Neural progenitor cell (in vitro differentiated cells): Measurements from ENCODE around the gene TCEANC2. TPM values are rescaled to one million over a fixed set of nuclear protein-coding genes. Genes with fewer than 3 reads are reported as not detected.
A peak's percentile ranks its signal among the peaks of the same experiment; 100 is the strongest.
"Not testable (repeated sequence)": the region's sequence is repeated elsewhere in the genome, so short reads cannot be mapped to it uniquely, and the experiment has no call there.

Experiments used
- DNase-seq: peaks from one replicate; pipeline ENCODE4 v3.0.0-alpha.2; 2016; ENCODE audit warnings: low spot score
- H2AFZ ChIP-seq: fragments of 200-600 bp; sonication (generic); replicated peaks from 2 replicates; pipeline ENCODE4 v1.6.1; 2016; ENCODE audit warnings: antibody characterized with exemption
- H3F3A ChIP-seq: fragments of 200-600 bp; sonication (generic); 2 replicates; pipeline ENCODE4 v1.6.1; 2016; ENCODE audit warnings: antibody characterized with exemption, low read depth
- H3K27ac ChIP-seq: fragments of 200-600 bp; sonication (generic); 2 replicates; pipeline ENCODE4 v1.5.1; 2016; ENCODE audit warnings: mild to moderate bottlenecking
- H3K27me3 ChIP-seq: fragments of 200-600 bp; sonication (generic); 2 replicates; pipeline ENCODE4 v1.6.1; 2016; ENCODE audit warnings: mild to moderate bottlenecking, moderate library complexity
- H3K36me3 ChIP-seq: fragments of 200-600 bp; sonication (generic); 2 replicates; pipeline ENCODE4 v1.5.1; 2016
- H3K4me1 ChIP-seq: fragments of 200-600 bp; sonication (generic); 2 replicates; pipeline ENCODE4 v1.6.1; 2016; ENCODE audit warnings: mixed run types
- H3K4me2 ChIP-seq: fragments of 200-600 bp; sonication (generic); 2 replicates; pipeline ENCODE4 v1.6.1; 2016
- H3K4me3 ChIP-seq: fragments of 200-600 bp; sonication (generic); 2 replicates; pipeline ENCODE4 v1.5.1; 2016
- H3K79me2 ChIP-seq: fragments of 200-600 bp; sonication (generic); 2 replicates; pipeline ENCODE4 v1.6.1; 2016; ENCODE audit warnings: low read depth
- H3K9ac ChIP-seq: fragments of 200-600 bp; sonication (generic); 2 replicates; pipeline ENCODE4 v1.6.1; 2016
- H3K9me3 ChIP-seq: fragments of 200-600 bp; sonication (generic); 2 replicates; pipeline ENCODE4 v1.5.1; 2016; ENCODE audit warnings: low read depth
- H4K20me1 ChIP-seq: fragments of 200-600 bp; sonication (generic); 2 replicates; pipeline ENCODE4 v1.6.1; 2016; ENCODE audit warnings: low read depth
- H3K27ac Mint-ChIP-seq: 3 replicates; pipeline ENCODE4 v1.8.0; 2021; ENCODE audit warnings: mixed read lengths
- H3K27me3 Mint-ChIP-seq: 2 replicates; pipeline ENCODE4 v1.8.0; 2022; ENCODE audit warnings: low read depth, mild to moderate bottlenecking, inconsistent platforms, moderate library complexity, mixed read lengths; ENCODE audit not compliant: insufficient read depth
- H3K36me3 Mint-ChIP-seq: 3 replicates; pipeline ENCODE4 v1.8.0; 2021; ENCODE audit warnings: mixed read lengths
- H3K4me1 Mint-ChIP-seq: 3 replicates; pipeline ENCODE4 v1.8.0; 2021; ENCODE audit warnings: mixed read lengths
- H3K4me3 Mint-ChIP-seq: 3 replicates; pipeline ENCODE4 v1.8.0; 2021; ENCODE audit warnings: mild to moderate bottlenecking, moderate library complexity, mixed read lengths
- H3K9me3 Mint-ChIP-seq: 3 replicates; pipeline ENCODE4 v1.8.0; 2020; ENCODE audit warnings: mixed read lengths
- CTCF ChIP-seq: fragments of 200-600 bp; sonication (generic); IDR thresholded peaks from 2 replicates; pipeline ENCODE4 v1.5.1; 2017; ENCODE audit warnings: antibody characterized with exemption, mild to moderate bottlenecking
- EZH2 ChIP-seq: fragments of 200-600 bp; sonication (generic); IDR thresholded peaks from 2 replicates; pipeline ENCODE4 v1.6.1; 2017; ENCODE audit warnings: antibody characterized with exemption, mild to moderate bottlenecking, moderate library complexity
- EZH2phosphoT487 ChIP-seq: fragments of 200-600 bp; sonication (generic); IDR thresholded peaks from 2 replicates; pipeline ENCODE4 v1.6.1; 2017; ENCODE audit warnings: antibody characterized with exemption
- total RNA-seq: library from RNA; depleted of rRNA; stranded (reverse); fragments of >200 nt; gene quantifications from 2 replicates; pipeline ENCODE4 v1.2.3, GENCODE V29; 2015; ENCODE audit warnings: low replicate concordance

Gene TCEANC2
- 8.8 and 11.6 TPM in 2 replicates for total RNA-seq

- no peaks in the 10 kb centered on the region for H3K9me3 Mint-ChIP-seq
- H3K4me3 ChIP-seq: peak within 1 kb of the TSS; percentile 85
- H3K27ac ChIP-seq: peak within 1 kb of the TSS; percentile 72
- H3K27me3 Mint-ChIP-seq: no peaks in the 10 kb centered on the region
- H3K36me3 Mint-ChIP-seq: peaks cover 2% of the 10 kb centered on the region
- TF ChIP-seq EZH2phosphoT487: no peak
- no peak for TF ChIP-seq CTCF
- TF ChIP-seq EZH2: no peak
- peak within 1 kb of the TSS; percentile 100 for H2AFZ ChIP-seq
- no peaks in the 10 kb centered on the region for H3K36me3 ChIP-seq
- peak; percentile 98 for DNase-seq
- H3K4me1 Mint-ChIP-seq: peaks cover 8% of the 10 kb centered on the region
- no peaks in the 10 kb centered on the region for H3K9me3 ChIP-seq
- H3K4me2 ChIP-seq: peak within 1 kb of the TSS; percentile 97
- H3K27me3 ChIP-seq: no peaks in the 10 kb centered on the region
- H3K9ac ChIP-seq: peak within 1 kb of the TSS; percentile 64
- peaks cover 3% of the 10 kb centered on the region for H4K20me1 ChIP-seq
- no peak within 1 kb of the TSS for H3K4me3 Mint-ChIP-seq
- peaks cover 56% of the 10 kb centered on the region for H3K79me2 ChIP-seq
- peak within 1 kb of the TSS; percentile 37 for H3K27ac Mint-ChIP-seq
- peaks cover 12% of the 10 kb centered on the region for H3K4me1 ChIP-seq
- peaks cover 21% of the 10 kb centered on the region for H3F3A ChIP-seq
Measured at GRCh38 chr1:54052934-54053744, at the start of gene TCEANC2, which contains the start of gene TMEM59. TCEANC2 (plus strand) TSS chr1:54053608; CDS start chr1:54054423, 815 bp downstream. TMEM59 (minus strand) TSS chr1:54053204; CDS start chr1:54053188, 16 bp downstream.

- not testable (repeated sequence) for H3K4me2 ChIP-seq, H3K36me3 Mint-ChIP-seq, DNase-seq, H4K20me1 ChIP-seq, H3K4me1 Mint-ChIP-seq, H3K27ac Mint-ChIP-seq, H3K4me3 Mint-ChIP-seq, H3K79me2 ChIP-seq, H3K9ac ChIP-seq, H3K27me3 ChIP-seq, H3K36me3 ChIP-seq, H3K4me3 ChIP-seq, H3K4me1 ChIP-seq, H3F3A ChIP-seq, H3K27ac ChIP-seq, H3K9me3 ChIP-seq, H3K9me3 Mint-ChIP-seq, H2AFZ ChIP-seq
- H3K27me3 Mint-ChIP-seq: peaks cover 17% of the 10 kb centered on the region
Measured at GRCh38 chr1:54003750-54004480, 49.5 kb upstream of the TCEANC2 start.

- Histone ChIP-seq H3K27me3 (no peaks in the 10 kb centered on the region), H4K20me1 (no peaks in the 10 kb centered on the region), H3K9me3 (no peaks in the 10 kb centered on the region), H3K4me2 (no peak overlapping the region), H2AFZ (no peak overlapping the region), H3K36me3 (no peaks in the 10 kb centered on the region), H3F3A (no peaks in the 10 kb centered on the region), H3K4me1 (no peaks in the 10 kb centered on the region), H3K4me3 (no peak overlapping the region), H3K9ac (no peak overlapping the region), H3K27ac (no peak overlapping the region), H3K79me2 (no peaks in the 10 kb centered on the region)
- Mint-ChIP-seq H3K4me3 (no peak overlapping the region), H3K27ac (no peak overlapping the region), H3K36me3 (no peaks in the 10 kb centered on the region), H3K27me3 (peaks cover 17% of the 10 kb centered on the region), H3K9me3 (peaks cover 4% of the 10 kb centered on the region), H3K4me1 (peaks cover 2% of the 10 kb centered on the region)
- no peak for TF ChIP-seq EZH2phosphoT487
- no peak for TF ChIP-seq EZH2
- no peak for TF ChIP-seq CTCF
- no peak for DNase-seq
Measured at GRCh38 chr1:54004481-54005049, 48.8 kb upstream of the TCEANC2 start.
